Measurements from ENCODE around the gene SGPL1. TPM values are rescaled to one million over a fixed set of nuclear protein-coding genes. Genes with fewer than 3 reads are reported as not detected.

The SGPL1 gene
- total RNA-seq, 1 experiment from 2014 or later: 127 TPM

DNA sequence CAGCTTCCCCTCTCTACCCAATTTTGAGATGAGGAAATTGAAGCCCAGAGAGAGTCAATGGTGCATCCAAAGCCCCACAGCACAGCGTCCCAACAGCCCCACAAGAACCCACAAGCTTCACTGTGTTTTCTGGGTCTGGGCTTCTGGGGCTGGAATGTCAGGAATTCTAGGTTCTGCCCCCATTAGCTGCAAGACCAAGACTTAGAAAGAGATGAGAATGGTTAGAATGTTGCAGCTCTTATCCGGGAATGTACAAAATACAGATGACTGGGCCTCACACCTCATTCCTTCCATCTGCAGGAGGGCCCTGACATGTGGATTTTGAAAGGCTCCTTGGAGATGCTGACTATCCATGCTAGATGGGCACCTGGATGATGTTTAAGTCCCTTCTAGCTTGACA is 6.0 kb upstream of the SGPL1 start:
- peaks cover 11% of the 10 kb centered on the region for H3K4me1 Mint-ChIP-seq (ENCODE audit: low read depth, unreplicated experiment)
- CTCF ChIA-PET: interaction anchor here (0.5 to 0.9 kb wide), 4 partner anchors 53 to 436 kb away, joined by 3 to 5 read pairs (median 4); no protein-coding TSS in a partner anchor
- peaks cover 9% of the 10 kb centered on the region for H3K9me3 Mint-ChIP-seq (ENCODE audit: unreplicated experiment)
- H3K27me3 Mint-ChIP-seq (ENCODE audit: insufficient read depth, unreplicated experiment): peaks cover 3% of the 10 kb centered on the region
- POLR2A ChIA-PET: interaction anchor here (0.6 to 0.7 kb wide), 2 partner anchors 68 to 384 kb away, joined by 3 to 5 read pairs; no protein-coding TSS in a partner anchor
- Histone ChIP-seq H3K9me3 (no peaks in the 10 kb centered on the region), H3K36me3 (ENCODE audit: control insufficient read depth, insufficient read depth, low read length) (no peaks in the 10 kb centered on the region), H3K27me3 (replicated peaks; ENCODE audit: control insufficient read depth, insufficient read depth, low read length) (no peaks in the 10 kb centered on the region), H3K4me1 (no peaks in the 10 kb centered on the region), H3K4me3 (ENCODE audit: low read depth, low read length) (no peak overlapping the region)
- H3K4me3 Mint-ChIP-seq (ENCODE audit: unreplicated experiment): no peak overlapping the region
- no peaks in the 10 kb centered on the region for H3K36me3 Mint-ChIP-seq (ENCODE audit: insufficient read depth, unreplicated experiment)
- no peak overlapping the region for H3K27ac Mint-ChIP-seq (ENCODE audit: unreplicated experiment)
- DNase-seq: no peak
- intact Hi-C loops (cut with micrococcal nuclease; ENCODE audit: unreplicated experiment): loop anchor here (10.0 kb wide), 2 partner anchors 185 to 395 kb away; no protein-coding TSS in a partner anchor
- no TSS peak for BruUV-seq (replicated peaks)
- TF ChIP-seq, protein P1, sequence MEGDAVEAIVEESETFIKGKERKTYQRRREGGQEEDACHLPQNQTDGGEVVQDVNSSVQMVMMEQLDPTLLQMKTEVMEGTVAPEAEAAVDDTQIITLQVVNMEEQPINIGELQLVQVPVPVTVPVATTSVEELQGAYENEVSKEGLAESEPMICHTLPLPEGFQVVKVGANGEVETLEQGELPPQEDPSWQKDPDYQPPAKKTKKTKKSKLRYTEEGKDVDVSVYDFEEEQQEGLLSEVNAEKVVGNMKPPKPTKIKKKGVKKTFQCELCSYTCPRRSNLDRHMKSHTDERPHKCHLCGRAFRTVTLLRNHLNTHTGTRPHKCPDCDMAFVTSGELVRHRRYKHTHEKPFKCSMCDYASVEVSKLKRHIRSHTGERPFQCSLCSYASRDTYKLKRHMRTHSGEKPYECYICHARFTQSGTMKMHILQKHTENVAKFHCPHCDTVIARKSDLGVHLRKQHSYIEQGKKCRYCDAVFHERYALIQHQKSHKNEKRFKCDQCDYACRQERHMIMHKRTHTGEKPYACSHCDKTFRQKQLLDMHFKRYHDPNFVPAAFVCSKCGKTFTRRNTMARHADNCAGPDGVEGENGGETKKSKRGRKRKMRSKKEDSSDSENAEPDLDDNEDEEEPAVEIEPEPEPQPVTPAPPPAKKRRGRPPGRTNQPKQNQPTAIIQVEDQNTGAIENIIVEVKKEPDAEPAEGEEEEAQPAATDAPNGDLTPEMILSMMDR (IDR thresholded peaks at IDR 0.05; ENCODE audit: insufficient read depth in 1 of 2, low read depth in 1 of 2, low read length in 1 of 2, severe bottlenecking in 1 of 2, unreplicated experiment in 1 of 2): no peak

DNA sequence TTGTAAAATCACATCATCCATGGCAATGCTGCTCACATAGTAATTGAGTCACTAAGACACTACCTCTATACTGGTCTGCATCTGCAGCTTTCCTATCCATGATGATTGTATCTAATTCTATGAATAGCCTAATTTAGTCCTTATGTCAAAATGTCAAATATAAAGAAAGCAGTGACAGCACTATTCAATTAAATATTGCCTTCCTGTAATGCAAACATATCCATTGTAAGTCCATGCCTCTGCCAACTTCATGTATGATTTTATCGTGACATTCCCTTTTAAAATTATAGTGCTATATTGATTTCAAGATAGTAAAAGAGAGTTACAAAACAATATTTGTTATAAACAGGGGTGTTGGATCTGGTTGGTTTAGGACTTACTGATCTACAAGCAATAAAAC is 4.8 kb upstream of the SGPL1 start:
- POLR2A ChIA-PET: no interaction called here
- no TSS peak for BruUV-seq (replicated peaks)
- H3K9me3 Mint-ChIP-seq (ENCODE audit: unreplicated experiment): peaks cover 9% of the 10 kb centered on the region
- peaks cover 11% of the 10 kb centered on the region for H3K4me1 Mint-ChIP-seq (ENCODE audit: low read depth, unreplicated experiment)
- CTCF ChIA-PET: no interaction called here
- H3K4me3 Mint-ChIP-seq (ENCODE audit: unreplicated experiment): no peak overlapping the region
- peaks cover 4% of the 10 kb centered on the region for H3K36me3 Mint-ChIP-seq (ENCODE audit: insufficient read depth, unreplicated experiment)
- TF ChIP-seq, protein P1 (IDR thresholded peaks at IDR 0.05; ENCODE audit: insufficient read depth in 1 of 2, low read depth in 1 of 2, low read length in 1 of 2, severe bottlenecking in 1 of 2, unreplicated experiment in 1 of 2): no peak
- intact Hi-C loops (cut with micrococcal nuclease; ENCODE audit: unreplicated experiment): loop anchor here (10.0 kb wide), 2 partner anchors 184 to 394 kb away; no protein-coding TSS in a partner anchor
- Histone ChIP-seq H3K4me3 (ENCODE audit: low read depth, low read length) (no peak overlapping the region), H3K36me3 (ENCODE audit: control insufficient read depth, insufficient read depth, low read length) (no peaks in the 10 kb centered on the region), H3K9me3 (no peaks in the 10 kb centered on the region), H3K4me1 (no peaks in the 10 kb centered on the region), H3K27me3 (replicated peaks; ENCODE audit: control insufficient read depth, insufficient read depth, low read length) (no peaks in the 10 kb centered on the region)
- DNase-seq: no peak
- H3K27me3 Mint-ChIP-seq (ENCODE audit: insufficient read depth, unreplicated experiment): peaks cover 3% of the 10 kb centered on the region
- H3K27ac Mint-ChIP-seq (ENCODE audit: unreplicated experiment): no peak overlapping the region

DNA sequence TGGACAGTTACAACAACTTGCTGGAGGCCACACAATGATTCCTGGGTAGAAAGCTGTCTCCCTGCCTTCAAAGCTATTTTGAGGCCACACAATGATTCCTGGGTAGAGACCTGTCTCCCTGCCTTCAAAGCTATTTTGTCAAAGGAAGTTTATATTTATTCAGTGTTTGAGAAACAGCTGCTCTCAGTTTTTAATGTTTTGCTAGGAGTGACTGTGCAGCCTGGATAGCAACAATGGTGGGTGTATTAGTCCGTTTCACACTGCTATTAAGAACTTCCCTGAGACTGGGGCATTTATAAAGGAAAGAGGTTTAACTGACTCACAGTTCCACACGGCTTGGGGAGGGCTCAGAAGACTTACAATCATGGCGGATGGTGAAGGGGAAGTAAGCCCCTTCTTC is 3.9 kb upstream of the SGPL1 start:
- Histone ChIP-seq H3K27me3 (replicated peaks; ENCODE audit: control insufficient read depth, insufficient read depth, low read length) (no peaks in the 10 kb centered on the region), H3K4me1 (0 out of 2 replicates have a peak, but pooled peaks cover 2% of the 10 kb centered on the region), H3K36me3 (ENCODE audit: control insufficient read depth, insufficient read depth, low read length) (no peaks in the 10 kb centered on the region), H3K9me3 (no peaks in the 10 kb centered on the region), H3K4me3 (ENCODE audit: low read depth, low read length) (no peak overlapping the region)
- H3K36me3 Mint-ChIP-seq (ENCODE audit: insufficient read depth, unreplicated experiment): peaks cover 13% of the 10 kb centered on the region
- DNase-seq: no peak
- TF ChIP-seq, protein P1 (IDR thresholded peaks at IDR 0.05; ENCODE audit: insufficient read depth in 1 of 2, low read depth in 1 of 2, low read length in 1 of 2, severe bottlenecking in 1 of 2, unreplicated experiment in 1 of 2): no peak
- CTCF ChIA-PET: no interaction called here
- BruUV-seq (replicated peaks): no TSS peak
- intact Hi-C loops (cut with micrococcal nuclease; ENCODE audit: unreplicated experiment): loop anchor here (10.0 kb wide), 2 partner anchors 183 to 393 kb away; no protein-coding TSS in a partner anchor
- H3K4me3 Mint-ChIP-seq (ENCODE audit: unreplicated experiment): no peak overlapping the region
- H3K27me3 Mint-ChIP-seq (ENCODE audit: insufficient read depth, unreplicated experiment): peaks cover 3% of the 10 kb centered on the region
- H3K4me1 Mint-ChIP-seq (ENCODE audit: low read depth, unreplicated experiment): peaks cover 11% of the 10 kb centered on the region
- no peak overlapping the region for H3K27ac Mint-ChIP-seq (ENCODE audit: unreplicated experiment)
- H3K9me3 Mint-ChIP-seq (ENCODE audit: unreplicated experiment): peaks cover 9% of the 10 kb centered on the region
- POLR2A ChIA-PET: no interaction called here

Data from Caco-2 (cell line).